Subcutaneous adipose tissue (tissue), 4 donors: ENCODE measurements around the gene WNK1. TPM values are rescaled to one million over a fixed set of nuclear protein-coding genes. Genes with fewer than 3 reads are reported as not detected.

Source experiments
- CTCF ChIP-seq: fragments of 450-650 bp; IDR thresholded peaks from one replicate; pipeline ENCODE4 v1.5.1; 2016; ENCODE audit warnings: low read depth, mild to moderate bottlenecking, control low read depth, antibody characterized with exemption, moderate library complexity
- total RNA-seq, 4 donors: library from RNA; depleted of rRNA; stranded (reverse); fragments of >200 nt; gene quantifications; one replicate each; pipeline ENCODE4 v1.1.0, GENCODE V29; 2016

WNK1 gene
- total RNA-seq, 4 donors from 2014 or later, result 208 to 631 (median 301) TPM

GRCh38 chr12:851913-852312 lies 99.5 kb downstream of the WNK1 start:
- TF ChIP-seq CTCF, result no peak

DNA sequence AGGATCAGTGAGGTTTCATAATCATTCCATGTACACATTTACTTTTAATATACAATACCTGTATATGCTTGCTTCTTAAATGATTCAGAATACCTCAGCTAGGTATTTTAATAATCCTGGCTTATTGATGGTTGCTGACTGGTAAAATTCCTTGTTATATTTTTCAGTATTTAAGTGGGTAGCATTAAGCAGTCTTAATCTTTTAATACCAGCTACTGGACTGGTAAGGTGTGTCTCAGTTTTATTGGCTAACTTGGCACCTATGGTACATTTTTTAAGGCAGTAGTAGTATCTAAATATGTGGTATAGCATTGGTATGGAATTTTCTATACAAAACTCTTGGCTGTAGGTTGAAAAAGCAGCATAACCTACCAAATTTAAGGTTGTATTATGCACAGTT lies 100.5 kb downstream of the WNK1 start:
- TF ChIP-seq CTCF, result no peak

GRCh38 chr12:857611-858010 lies 105.2 kb downstream of the WNK1 start:
- TF ChIP-seq CTCF, result no peak

- no peak for TF ChIP-seq CTCF
These were observed 110.0 kb downstream of the WNK1 start for GRCh38 chr12:862303-862911.

- no peak for TF ChIP-seq CTCF
These were observed 110.9 kb downstream of the WNK1 start for GRCh38 chr12:863285-863684.

- TF ChIP-seq CTCF, result no peak
These were observed 113.2 kb downstream of the WNK1 start for GRCh38 chr12:865614-866013.

- no peak for TF ChIP-seq CTCF
These were observed 115.5 kb downstream of the WNK1 start for GRCh38 chr12:867905-868304.

DNA sequence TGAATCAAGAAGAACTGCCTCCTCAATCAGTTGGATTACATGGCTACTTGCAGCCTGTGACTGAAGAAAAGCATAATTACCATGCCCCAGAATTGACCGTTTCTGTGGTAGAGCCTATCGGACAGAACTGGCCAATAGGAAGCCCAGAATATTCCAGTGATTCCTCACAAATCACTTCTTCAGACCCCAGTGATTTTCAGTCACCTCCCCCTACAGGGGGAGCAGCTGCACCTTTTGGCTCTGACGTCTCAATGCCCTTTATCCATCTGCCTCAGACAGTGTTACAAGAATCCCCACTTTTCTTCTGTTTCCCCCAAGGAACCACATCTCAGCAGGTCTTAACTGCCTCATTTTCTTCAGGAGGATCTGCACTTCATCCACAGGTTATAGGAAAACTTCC lies 116.3 kb downstream of the WNK1 start:
- no peak for TF ChIP-seq CTCF
